ENCODE measurements around the gene HIRA.

Gene HIRA

DNA sequence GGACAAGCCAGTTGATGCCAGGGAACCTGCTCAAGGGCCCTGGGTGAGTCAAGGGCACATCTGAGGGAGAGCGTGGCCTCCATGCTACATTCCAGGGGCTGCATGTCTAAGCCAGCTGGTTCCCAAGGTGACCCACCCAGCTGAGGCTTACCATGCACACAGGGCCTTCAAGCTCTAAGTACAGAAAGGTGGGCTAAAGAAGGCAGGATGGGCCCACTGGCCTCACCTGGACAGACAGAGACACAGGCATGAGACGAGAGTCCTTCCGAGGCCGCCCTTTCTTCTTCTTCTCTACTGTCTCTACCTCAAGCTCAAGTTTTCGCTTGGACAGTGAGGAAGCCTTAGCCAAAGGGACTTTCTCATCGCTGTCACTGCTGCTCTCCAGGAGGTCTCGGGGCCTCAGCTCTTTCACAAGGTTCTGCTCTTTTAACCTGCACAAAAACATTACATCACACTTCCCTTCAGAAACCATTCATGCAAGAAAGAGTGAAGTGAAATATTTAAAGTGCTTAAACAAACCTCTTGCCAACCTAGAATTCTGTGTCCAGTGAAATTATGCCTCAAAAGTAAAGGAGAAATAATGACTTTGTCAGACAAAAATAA lies 69.9 kb downstream of the HIRA start:
- no peak overlapping the region for H3K4me3 ChIP-seq (ENCODE audit: low read depth, low read length)
- peak; percentile 40 for DNase-seq (ENCODE audit: low read depth)
- TF ChIP-seq, protein P1, sequence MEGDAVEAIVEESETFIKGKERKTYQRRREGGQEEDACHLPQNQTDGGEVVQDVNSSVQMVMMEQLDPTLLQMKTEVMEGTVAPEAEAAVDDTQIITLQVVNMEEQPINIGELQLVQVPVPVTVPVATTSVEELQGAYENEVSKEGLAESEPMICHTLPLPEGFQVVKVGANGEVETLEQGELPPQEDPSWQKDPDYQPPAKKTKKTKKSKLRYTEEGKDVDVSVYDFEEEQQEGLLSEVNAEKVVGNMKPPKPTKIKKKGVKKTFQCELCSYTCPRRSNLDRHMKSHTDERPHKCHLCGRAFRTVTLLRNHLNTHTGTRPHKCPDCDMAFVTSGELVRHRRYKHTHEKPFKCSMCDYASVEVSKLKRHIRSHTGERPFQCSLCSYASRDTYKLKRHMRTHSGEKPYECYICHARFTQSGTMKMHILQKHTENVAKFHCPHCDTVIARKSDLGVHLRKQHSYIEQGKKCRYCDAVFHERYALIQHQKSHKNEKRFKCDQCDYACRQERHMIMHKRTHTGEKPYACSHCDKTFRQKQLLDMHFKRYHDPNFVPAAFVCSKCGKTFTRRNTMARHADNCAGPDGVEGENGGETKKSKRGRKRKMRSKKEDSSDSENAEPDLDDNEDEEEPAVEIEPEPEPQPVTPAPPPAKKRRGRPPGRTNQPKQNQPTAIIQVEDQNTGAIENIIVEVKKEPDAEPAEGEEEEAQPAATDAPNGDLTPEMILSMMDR (conservative IDR thresholded peaks at IDR 0.05; ENCODE audit: low read depth, low read length): no peak

DNA sequence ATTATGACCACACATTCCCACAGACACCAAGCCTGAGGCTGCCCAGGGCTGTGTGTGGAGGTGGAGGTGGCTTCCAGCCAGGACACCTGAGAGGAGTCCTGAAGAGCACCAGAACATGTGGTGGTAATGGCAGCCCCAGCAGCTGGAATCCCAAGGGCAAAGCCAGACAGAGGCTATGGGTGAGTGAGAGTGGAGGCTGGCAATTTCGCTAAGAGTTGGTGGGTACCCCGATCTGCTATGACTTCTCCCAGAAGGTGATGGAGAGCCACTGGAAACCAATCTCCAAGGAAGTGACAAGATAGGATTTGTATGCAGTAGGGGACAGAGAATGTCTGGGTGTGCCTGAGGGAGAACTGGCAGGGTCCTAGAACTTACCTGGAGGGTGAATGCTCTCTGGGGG lies 70.7 kb downstream of the HIRA start:
- H3K4me3 ChIP-seq (ENCODE audit: low read depth, low read length): no peak overlapping the region
- TF ChIP-seq, protein P1 (conservative IDR thresholded peaks at IDR 0.05; ENCODE audit: low read depth, low read length): no peak
- no peak for DNase-seq (ENCODE audit: low read depth)

DNA sequence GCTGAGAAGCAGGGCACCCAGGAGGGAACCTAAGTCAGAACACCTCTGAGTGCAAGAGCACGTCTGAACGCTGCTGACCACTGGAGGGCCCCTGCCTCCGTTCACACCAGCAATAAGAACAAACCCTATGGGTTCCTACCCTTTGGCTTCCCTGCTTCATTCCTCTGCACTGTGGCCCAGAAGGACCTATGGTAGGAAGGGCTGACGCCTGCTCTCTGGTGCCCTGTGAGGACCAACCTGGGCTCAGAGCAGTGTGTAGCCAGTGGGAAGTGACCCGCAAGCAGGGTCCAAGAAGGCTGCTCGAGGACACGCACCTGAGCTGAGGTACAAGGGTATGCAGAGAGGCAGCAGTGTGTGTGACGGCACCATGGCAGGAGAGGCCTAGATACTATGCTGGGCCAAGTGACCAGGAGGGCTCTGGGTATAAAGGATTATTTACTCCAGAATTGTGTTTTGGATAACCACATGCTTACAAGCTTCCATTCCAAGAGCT lies 71.2 kb downstream of the HIRA start:
- H3K4me3 ChIP-seq (ENCODE audit: low read depth, low read length): no peak overlapping the region
- DNase-seq (ENCODE audit: low read depth): no peak
- TF ChIP-seq, protein P1 (conservative IDR thresholded peaks at IDR 0.05; ENCODE audit: low read depth, low read length): peak; percentile 20

DNA sequence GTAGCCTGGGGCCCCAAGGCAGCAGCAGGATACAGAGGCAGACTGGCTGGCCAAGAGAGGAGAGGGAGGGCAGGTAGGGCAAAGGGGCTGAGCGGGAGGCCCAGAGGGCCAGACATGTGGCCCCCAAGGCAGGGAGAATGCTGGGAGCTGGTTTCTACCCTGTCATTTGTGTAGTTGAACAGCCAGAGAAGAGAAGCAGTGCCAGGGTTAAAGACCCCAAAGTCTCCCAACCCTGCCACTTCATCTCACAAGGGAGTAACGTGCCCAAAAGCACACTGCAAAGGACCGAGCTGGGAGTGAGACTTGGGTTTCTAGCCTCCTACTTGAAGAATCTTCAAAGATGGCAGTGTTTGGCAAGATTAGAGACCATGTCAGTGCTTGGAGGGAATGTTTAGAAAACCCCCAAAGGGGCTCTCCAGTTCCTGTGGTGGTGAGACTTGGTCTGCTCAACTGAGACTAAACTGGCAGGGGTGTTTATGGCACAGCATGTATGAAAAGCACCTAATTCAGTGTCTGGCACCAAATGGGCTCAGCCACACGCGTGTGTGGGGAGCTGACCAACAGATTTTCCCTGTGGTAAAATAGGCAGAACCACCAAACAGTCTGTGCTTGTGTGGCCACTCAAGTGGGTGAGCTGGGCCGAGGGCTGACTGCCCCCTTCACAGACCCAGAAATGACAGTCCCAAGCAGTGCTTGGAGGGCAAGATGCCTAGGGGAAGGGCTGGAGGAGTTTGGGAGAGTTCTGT lies 71.8 kb downstream of the HIRA start:
- DNase-seq (ENCODE audit: low read depth): no peak
- TF ChIP-seq, protein P1 (conservative IDR thresholded peaks at IDR 0.05; ENCODE audit: low read depth, low read length): no peak
- H3K4me3 ChIP-seq (ENCODE audit: low read depth, low read length): no peak overlapping the region

DNA sequence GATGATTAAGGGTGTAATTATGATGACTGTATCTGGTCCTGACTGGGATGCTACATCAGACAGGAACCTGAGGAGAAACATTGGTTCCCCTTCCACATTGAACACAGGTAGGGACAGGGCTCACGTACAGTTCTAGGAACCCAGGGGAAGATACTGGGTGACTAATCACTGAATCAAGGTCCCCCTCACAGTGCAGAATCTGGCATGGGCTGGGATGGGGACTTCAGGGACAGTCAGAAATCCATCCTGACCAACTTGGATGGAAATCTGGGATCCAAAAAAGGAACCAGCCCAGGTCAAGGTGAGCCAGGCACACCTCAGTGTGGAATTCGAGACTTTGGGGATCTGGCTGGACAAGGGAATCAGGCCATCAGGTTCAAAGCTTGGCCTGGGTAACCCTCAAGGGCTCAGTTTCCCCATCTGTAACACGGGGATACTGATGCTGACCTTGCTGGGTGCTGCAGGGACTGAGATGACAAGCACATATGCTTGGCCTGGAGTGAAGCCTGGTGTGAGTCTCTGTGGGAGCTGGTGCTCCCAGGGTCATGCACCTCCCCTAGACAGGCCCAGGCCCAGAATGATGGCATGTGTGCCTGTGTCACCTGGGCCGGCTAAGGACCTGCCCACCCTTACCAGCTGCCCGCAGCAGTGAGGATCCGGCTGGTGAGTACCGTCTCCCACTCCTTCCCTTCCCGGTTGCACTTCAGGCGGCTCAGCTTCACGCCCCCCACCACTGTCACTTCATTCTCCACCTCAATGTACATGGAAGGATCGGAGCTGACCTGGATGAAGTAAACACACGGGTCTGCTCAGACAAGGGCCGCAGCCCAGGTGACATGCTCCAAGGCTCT lies 72.6 kb downstream of the HIRA start:
- TF ChIP-seq, protein P1 (conservative IDR thresholded peaks at IDR 0.05; ENCODE audit: low read depth, low read length): no peak
- H3K4me3 ChIP-seq (ENCODE audit: low read depth, low read length): no peak overlapping the region
- DNase-seq (ENCODE audit: low read depth): no peak

DNA sequence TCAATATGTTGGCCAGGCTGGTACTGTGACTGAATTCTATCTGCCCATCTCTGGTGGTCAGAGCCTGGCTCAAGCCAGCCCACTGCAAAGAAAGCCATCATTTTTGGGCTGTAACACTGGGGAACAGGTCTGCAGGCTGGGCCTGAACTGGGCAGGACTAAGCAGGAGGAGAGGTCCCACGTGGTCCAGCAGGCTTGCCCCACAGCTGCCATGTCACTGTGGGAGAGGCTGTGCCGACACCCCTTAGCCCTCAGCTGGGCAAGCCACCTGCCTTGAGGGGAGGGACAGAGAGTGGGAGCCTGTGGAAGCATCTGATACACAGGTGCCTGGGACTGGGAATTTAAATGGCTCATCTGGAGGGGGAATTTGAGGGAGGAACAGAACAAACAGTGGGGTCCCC lies 73.3 kb downstream of the HIRA start:
- DNase-seq (ENCODE audit: low read depth): no peak
- no peak overlapping the region for H3K4me3 ChIP-seq (ENCODE audit: low read depth, low read length)
- TF ChIP-seq, protein P1 (conservative IDR thresholded peaks at IDR 0.05; ENCODE audit: low read depth, low read length): no peak

All from choroid plexus epithelial cell (primary cell).